Measurements from ENCODE around the gene SLC38A9. TPM values are rescaled to one million over a fixed set of nuclear protein-coding genes. Genes with fewer than 3 reads are reported as not detected.
"Not testable (repeated sequence)": the region's sequence is repeated elsewhere in the genome, so short reads cannot be mapped to it uniquely, and the experiment has no call there.

The SLC38A9 gene
- total RNA-seq: 10 to 100 TPM; 15.2 to 16.4 TPM
- long read RNA-seq, donor 1, partial matches to known transcripts: 1 of 4 reads
- long read RNA-seq, donor 1, other reads (novel, unspliced or antisense): 3 of 4 reads
- long read RNA-seq, donor 2, partial matches to known transcripts: 1 of 6 reads
- long read RNA-seq, donor 2, other reads (novel, unspliced or antisense): 5 of 6 reads

- intact Hi-C loops (cut with DNase I): no loop called here
Observed at GRCh38 chr5:55712023-55712859, at the start of gene SLC38A9. Gene SLC38A9 (minus strand): TSS chr5:55712324. CDS start chr5:55697958, 14,366 bp downstream.

GRCh38 chr5:55761721-55762120 lies 49.6 kb upstream of the SLC38A9 start:
- DNase-seq (ENCODE audit: low spot score); intact Hi-C loops (cut with DNase I): not testable (repeated sequence)

More at GRCh38 chr5:55712023-55712859, at the start of gene SLC38A9:
- peak; percentile 99 for DNase-seq (ENCODE audit: low spot score)

GRCh38 chr5:55758714-55759113 lies 46.6 kb upstream of the SLC38A9 start:
- no peak for DNase-seq (ENCODE audit: low spot score)
- intact Hi-C loops (cut with DNase I): no loop called here

- intact Hi-C loops (cut with DNase I): no loop called here
- DNase-seq (ENCODE audit: low spot score): no peak
Observed at GRCh38 chr5:55758231-55758630, 46.1 kb upstream of the SLC38A9 start.

- intact Hi-C loops (cut with DNase I): no loop called here
- no peak for DNase-seq (ENCODE audit: low spot score)
Observed at GRCh38 chr5:55750499-55750898, 38.4 kb upstream of the SLC38A9 start.

GRCh38 chr5:55750063-55750462 lies 37.9 kb upstream of the SLC38A9 start:
- intact Hi-C loops (cut with DNase I): no loop called here
- no peak for DNase-seq (ENCODE audit: low spot score)

- DNase-seq (ENCODE audit: low spot score): no peak
- intact Hi-C loops (cut with DNase I): no loop called here
Observed at GRCh38 chr5:55749387-55749786, 37.3 kb upstream of the SLC38A9 start.

- intact Hi-C loops (cut with DNase I): no loop called here
- DNase-seq (ENCODE audit: low spot score): no peak
Observed at GRCh38 chr5:55747778-55748318, 35.7 kb upstream of the SLC38A9 start.

GRCh38 chr5:55742778-55743177 lies 30.7 kb upstream of the SLC38A9 start:
- DNase-seq (ENCODE audit: low spot score): no peak
- intact Hi-C loops (cut with DNase I): no loop called here

GRCh38 chr5:55737793-55738192 lies 25.7 kb upstream of the SLC38A9 start, which contains the start of gene DDX4:
Gene DDX4 (plus strand): TSS chr5:55738061. CDS start chr5:55738964, 903 bp downstream.
- DNase-seq (ENCODE audit: low spot score): no peak
- intact Hi-C loops (cut with DNase I): no loop called here

GRCh38 chr5:55734658-55735057 lies 22.5 kb upstream of the SLC38A9 start:
- no peak for DNase-seq (ENCODE audit: low spot score)
- intact Hi-C loops (cut with DNase I): no loop called here

GRCh38 chr5:55732585-55732984 lies 20.5 kb upstream of the SLC38A9 start:
- DNase-seq (ENCODE audit: low spot score): no peak
- intact Hi-C loops (cut with DNase I): no loop called here

- no peak for DNase-seq (ENCODE audit: low spot score)
- intact Hi-C loops (cut with DNase I): no loop called here
Observed at GRCh38 chr5:55731848-55732247, 19.7 kb upstream of the SLC38A9 start.

GRCh38 chr5:55724281-55724680 lies 12.2 kb upstream of the SLC38A9 start:
- intact Hi-C loops (cut with DNase I): no loop called here
- DNase-seq (ENCODE audit: low spot score): no peak

GRCh38 chr5:55720188-55720703 lies 8.1 kb upstream of the SLC38A9 start:
- no peak for DNase-seq (ENCODE audit: low spot score)
- intact Hi-C loops (cut with DNase I): no loop called here

GRCh38 chr5:55719026-55719425 lies 6.9 kb upstream of the SLC38A9 start:
- intact Hi-C loops (cut with DNase I); DNase-seq (ENCODE audit: low spot score): not testable (repeated sequence)

GRCh38 chr5:55715519-55716078 lies 3.5 kb upstream of the SLC38A9 start:
- intact Hi-C loops (cut with DNase I): no loop called here

GRCh38 chr5:55714749-55715148 lies 2.6 kb upstream of the SLC38A9 start:
- intact Hi-C loops (cut with DNase I): no loop called here

More at GRCh38 chr5:55715519-55716078, 3.5 kb upstream of the SLC38A9 start:
- no peak for DNase-seq (ENCODE audit: low spot score)

GRCh38 chr5:55714339-55714738 lies 2.2 kb upstream of the SLC38A9 start:
- intact Hi-C loops (cut with DNase I): no loop called here

More at GRCh38 chr5:55714749-55715148, 2.6 kb upstream of the SLC38A9 start:
- DNase-seq (ENCODE audit: low spot score): no peak

GRCh38 chr5:55713871-55714270 lies 1.7 kb upstream of the SLC38A9 start:
- no peak for DNase-seq (ENCODE audit: low spot score)

More at GRCh38 chr5:55714339-55714738, 2.2 kb upstream of the SLC38A9 start:
- DNase-seq (ENCODE audit: low spot score): no peak

More at GRCh38 chr5:55713871-55714270, 1.7 kb upstream of the SLC38A9 start:
- intact Hi-C loops (cut with DNase I): no loop called here

Data from posterior vena cava (tissue), 2 donors.